ENCODE measurements around the gene HECW1. TPM values are rescaled to one million over a fixed set of nuclear protein-coding genes. Genes with fewer than 3 reads are reported as not detected.

Gene HECW1
- total and polyA plus RNA-seq, 4 donors = 0.05 TPM; not detected in 3

DNA sequence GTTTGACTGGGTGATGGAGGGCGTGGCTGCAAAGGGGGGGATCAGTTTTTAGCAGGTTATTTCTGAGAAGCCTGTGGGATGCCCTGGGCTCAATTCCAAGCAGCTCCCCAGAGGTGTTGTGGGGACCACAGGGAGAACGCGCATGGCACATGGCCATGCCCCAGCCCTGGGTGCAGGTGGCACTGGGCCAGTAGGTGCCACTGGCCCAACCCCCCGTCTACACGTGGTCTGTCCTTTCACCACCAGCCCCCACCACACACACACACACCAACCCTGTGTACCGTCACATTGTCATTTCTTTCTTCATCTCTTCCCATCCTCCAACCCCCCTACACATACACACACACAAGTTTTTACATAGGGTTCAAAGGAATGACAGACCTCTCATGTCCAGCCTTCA lies 355.4 kb downstream of the HECW1 start:
- 94% methylated on average over 6 of the region's 6 CpGs for whole genome bisulfite sequencing
- H3K4me3 ChIP-seq (ENCODE audit: low read depth in 1 of 3, low read length in 3 of 3) = no peak overlapping the region
- H3K27me3 ChIP-seq (ENCODE audit: control insufficient read depth in 4 of 4, insufficient read depth in 4 of 4, low read length in 3 of 4) = no peaks in the 10 kb centered on the region
- H3K27ac ChIP-seq (ENCODE audit: low read depth in 1 of 2, low read length in 2 of 2) = no peak overlapping the region
- TF ChIP-seq, protein P1, sequence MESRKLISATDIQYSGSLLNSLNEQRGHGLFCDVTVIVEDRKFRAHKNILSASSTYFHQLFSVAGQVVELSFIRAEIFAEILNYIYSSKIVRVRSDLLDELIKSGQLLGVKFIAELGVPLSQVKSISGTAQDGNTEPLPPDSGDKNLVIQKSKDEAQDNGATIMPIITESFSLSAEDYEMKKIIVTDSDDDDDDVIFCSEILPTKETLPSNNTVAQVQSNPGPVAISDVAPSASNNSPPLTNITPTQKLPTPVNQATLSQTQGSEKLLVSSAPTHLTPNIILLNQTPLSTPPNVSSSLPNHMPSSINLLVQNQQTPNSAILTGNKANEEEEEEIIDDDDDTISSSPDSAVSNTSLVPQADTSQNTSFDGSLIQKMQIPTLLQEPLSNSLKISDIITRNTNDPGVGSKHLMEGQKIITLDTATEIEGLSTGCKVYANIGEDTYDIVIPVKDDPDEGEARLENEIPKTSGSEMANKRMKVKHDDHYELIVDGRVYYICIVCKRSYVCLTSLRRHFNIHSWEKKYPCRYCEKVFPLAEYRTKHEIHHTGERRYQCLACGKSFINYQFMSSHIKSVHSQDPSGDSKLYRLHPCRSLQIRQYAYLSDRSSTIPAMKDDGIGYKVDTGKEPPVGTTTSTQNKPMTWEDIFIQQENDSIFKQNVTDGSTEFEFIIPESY (IDR thresholded peaks at IDR 0.05) = no peak
- TF ChIP-seq YY1 (IDR thresholded peaks at IDR 0.05) (no peak), EGR1 (IDR thresholded peaks at IDR 0.05; ENCODE audit: low read depth in 2 of 2) (no peak), RXRA (IDR thresholded peaks at IDR 0.05) (no peak), NR2F2 (IDR thresholded peaks at IDR 0.05) (no peak), FOXA1 (IDR thresholded peaks at IDR 0.05) (no peak)
- TF ChIP-seq, protein P2, sequence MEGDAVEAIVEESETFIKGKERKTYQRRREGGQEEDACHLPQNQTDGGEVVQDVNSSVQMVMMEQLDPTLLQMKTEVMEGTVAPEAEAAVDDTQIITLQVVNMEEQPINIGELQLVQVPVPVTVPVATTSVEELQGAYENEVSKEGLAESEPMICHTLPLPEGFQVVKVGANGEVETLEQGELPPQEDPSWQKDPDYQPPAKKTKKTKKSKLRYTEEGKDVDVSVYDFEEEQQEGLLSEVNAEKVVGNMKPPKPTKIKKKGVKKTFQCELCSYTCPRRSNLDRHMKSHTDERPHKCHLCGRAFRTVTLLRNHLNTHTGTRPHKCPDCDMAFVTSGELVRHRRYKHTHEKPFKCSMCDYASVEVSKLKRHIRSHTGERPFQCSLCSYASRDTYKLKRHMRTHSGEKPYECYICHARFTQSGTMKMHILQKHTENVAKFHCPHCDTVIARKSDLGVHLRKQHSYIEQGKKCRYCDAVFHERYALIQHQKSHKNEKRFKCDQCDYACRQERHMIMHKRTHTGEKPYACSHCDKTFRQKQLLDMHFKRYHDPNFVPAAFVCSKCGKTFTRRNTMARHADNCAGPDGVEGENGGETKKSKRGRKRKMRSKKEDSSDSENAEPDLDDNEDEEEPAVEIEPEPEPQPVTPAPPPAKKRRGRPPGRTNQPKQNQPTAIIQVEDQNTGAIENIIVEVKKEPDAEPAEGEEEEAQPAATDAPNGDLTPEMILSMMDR (IDR thresholded peaks at IDR 0.05; ENCODE audit: low read depth, low read length, missing input control) = no peak
- TF ChIP-seq, protein P3, sequence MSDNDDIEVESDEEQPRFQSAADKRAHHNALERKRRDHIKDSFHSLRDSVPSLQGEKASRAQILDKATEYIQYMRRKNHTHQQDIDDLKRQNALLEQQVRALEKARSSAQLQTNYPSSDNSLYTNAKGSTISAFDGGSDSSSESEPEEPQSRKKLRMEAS (IDR thresholded peaks at IDR 0.05) = no peak
- TF ChIP-seq, protein P4, sequence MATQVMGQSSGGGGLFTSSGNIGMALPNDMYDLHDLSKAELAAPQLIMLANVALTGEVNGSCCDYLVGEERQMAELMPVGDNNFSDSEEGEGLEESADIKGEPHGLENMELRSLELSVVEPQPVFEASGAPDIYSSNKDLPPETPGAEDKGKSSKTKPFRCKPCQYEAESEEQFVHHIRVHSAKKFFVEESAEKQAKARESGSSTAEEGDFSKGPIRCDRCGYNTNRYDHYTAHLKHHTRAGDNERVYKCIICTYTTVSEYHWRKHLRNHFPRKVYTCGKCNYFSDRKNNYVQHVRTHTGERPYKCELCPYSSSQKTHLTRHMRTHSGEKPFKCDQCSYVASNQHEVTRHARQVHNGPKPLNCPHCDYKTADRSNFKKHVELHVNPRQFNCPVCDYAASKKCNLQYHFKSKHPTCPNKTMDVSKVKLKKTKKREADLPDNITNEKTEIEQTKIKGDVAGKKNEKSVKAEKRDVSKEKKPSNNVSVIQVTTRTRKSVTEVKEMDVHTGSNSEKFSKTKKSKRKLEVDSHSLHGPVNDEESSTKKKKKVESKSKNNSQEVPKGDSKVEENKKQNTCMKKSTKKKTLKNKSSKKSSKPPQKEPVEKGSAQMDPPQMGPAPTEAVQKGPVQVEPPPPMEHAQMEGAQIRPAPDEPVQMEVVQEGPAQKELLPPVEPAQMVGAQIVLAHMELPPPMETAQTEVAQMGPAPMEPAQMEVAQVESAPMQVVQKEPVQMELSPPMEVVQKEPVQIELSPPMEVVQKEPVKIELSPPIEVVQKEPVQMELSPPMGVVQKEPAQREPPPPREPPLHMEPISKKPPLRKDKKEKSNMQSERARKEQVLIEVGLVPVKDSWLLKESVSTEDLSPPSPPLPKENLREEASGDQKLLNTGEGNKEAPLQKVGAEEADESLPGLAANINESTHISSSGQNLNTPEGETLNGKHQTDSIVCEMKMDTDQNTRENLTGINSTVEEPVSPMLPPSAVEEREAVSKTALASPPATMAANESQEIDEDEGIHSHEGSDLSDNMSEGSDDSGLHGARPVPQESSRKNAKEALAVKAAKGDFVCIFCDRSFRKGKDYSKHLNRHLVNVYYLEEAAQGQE (IDR thresholded peaks at IDR 0.05) = no peak
- H3K9ac ChIP-seq (ENCODE audit: low read depth in 1 of 2, low read length in 2 of 2) = no peak overlapping the region
- DNase-seq (ENCODE audit: low spot score) = no peak
- H3K9me3 ChIP-seq (ENCODE audit: control insufficient read depth in 4 of 4, low read length in 3 of 4) = no peaks in the 10 kb centered on the region
- no peaks in the 10 kb centered on the region for H3K36me3 ChIP-seq (ENCODE audit: control insufficient read depth in 4 of 4, insufficient read depth in 3 of 4, low read depth in 1 of 4, low read length in 3 of 4)
- peaks cover 0 to 10% (median 5%) of the 10 kb centered on the region in 4 donors for H3K4me1 ChIP-seq (ENCODE audit: control insufficient read depth in 4 of 4, insufficient read depth in 4 of 4, low read length in 3 of 4)

DNA sequence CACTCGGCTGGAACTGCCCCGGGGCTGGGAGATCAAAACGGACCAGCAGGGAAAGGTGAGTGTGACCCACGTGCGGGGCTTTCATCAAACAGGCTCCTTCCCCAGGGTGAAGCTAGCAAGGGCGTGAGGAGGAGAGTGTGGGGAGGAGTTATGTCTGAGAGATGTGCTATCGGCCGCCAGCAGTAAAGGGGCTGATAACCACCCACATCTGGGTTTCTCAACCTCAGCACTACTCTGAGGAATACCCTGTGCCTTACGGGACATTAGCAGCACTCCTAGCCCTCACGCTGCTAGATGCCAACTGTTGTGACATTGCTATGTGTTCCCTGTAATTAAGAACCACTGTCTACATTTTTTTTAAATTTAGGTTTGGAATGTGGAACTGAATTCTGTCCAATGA lies 356.6 kb downstream of the HECW1 start:
- TF ChIP-seq EGR1 (IDR thresholded peaks at IDR 0.05; ENCODE audit: low read depth in 2 of 2) (no peak), HNF4A (conservative IDR thresholded peaks at IDR 0.05) (no peak), RXRA (IDR thresholded peaks at IDR 0.05) (no peak), RAD21 (IDR thresholded peaks at IDR 0.05) (no peak), FOXA1 (IDR thresholded peaks at IDR 0.05) (no peak), GABPA (IDR thresholded peaks at IDR 0.05 in 1 of 2, conservative IDR thresholded peaks at IDR 0.05 in 1 of 2) (no peak), NR2F2 (IDR thresholded peaks at IDR 0.05) (no peak)
- TF ChIP-seq, protein P3 (IDR thresholded peaks at IDR 0.05) = no peak
- Histone ChIP-seq H3K4me3 (ENCODE audit: low read depth in 1 of 3, low read length in 3 of 3) (no peak overlapping the region), H3K9me3 (ENCODE audit: control insufficient read depth in 4 of 4, low read length in 3 of 4) (no peaks in the 10 kb centered on the region), H3K4me1 (ENCODE audit: control insufficient read depth in 4 of 4, insufficient read depth in 4 of 4, low read length in 3 of 4) (no peaks in the 10 kb centered on the region), H3K27me3 (ENCODE audit: control insufficient read depth in 4 of 4, insufficient read depth in 4 of 4, low read length in 3 of 4) (no peaks in the 10 kb centered on the region), H3K27ac (ENCODE audit: low read depth in 1 of 2, low read length in 2 of 2) (no peak overlapping the region), H3K36me3 (ENCODE audit: control insufficient read depth in 4 of 4, insufficient read depth in 3 of 4, low read depth in 1 of 4, low read length in 3 of 4) (no peaks in the 10 kb centered on the region), H3K9ac (ENCODE audit: low read depth in 1 of 2, low read length in 2 of 2) (no peak overlapping the region)
- DNase-seq (ENCODE audit: low spot score) = no peak
- 95% methylated on average over 10 of the region's 10 CpGs for WGBS
